Naive thymus-derived CD4-positive, alpha-beta T cell (primary cell): ENCODE data around the gene XAGE5. TPM values are rescaled to one million over a fixed set of nuclear protein-coding genes. Genes with fewer than 3 reads are reported as not detected.
"Not testable (repeated sequence)": the region's sequence is repeated elsewhere in the genome, so short reads cannot be mapped to it uniquely, and the experiment has no call there.

Experiments
- ATAC-seq: fragments of 150-1000 bp; cut with Tn5 transposase; 2 replicates; pipeline ENCODE4 v1.10.0; 2021; ENCODE audit warnings: mild to moderate bottlenecking, moderate library complexity
- CTCF ChIA-PET: fragments of 350-600 bp; sonication (Branson Sonifier 250); formaldehyde crosslinking; loops from one replicate; lab custom pipeline; 2021; ENCODE audit warnings: antibody characterized with exemption; lab: Charles Lee
- POLR2A ChIA-PET: fragments of 350-600 bp; sonication (Branson Sonifier 250); formaldehyde crosslinking; loops from one replicate; lab custom pipeline; 2021; ENCODE audit warnings: antibody characterized with exemption, inconsistent platforms; lab: Charles Lee
- DNase-seq, 9 donors: peaks; one replicate each; pipeline versions ENCODE4 v3.0.0 to v3.0.0-alpha.2; 2020 to 2022; ENCODE audit warnings: mixed read lengths in 1 of 9
- H3K27ac ChIP-seq: one replicate; pipeline ENCODE4 v1.7.0; 2013; ENCODE audit warnings: mild to moderate bottlenecking, low read depth, low read length, moderate library complexity
- H3K27me3 ChIP-seq, 2 donors: one replicate each; pipeline ENCODE4 v1.7.0; 2013; ENCODE audit warnings: low read length in 2 of 2, mild to moderate bottlenecking in 2 of 2, moderate library complexity in 2 of 2; ENCODE audit not compliant: control insufficient read depth in 2 of 2, insufficient read depth in 2 of 2
- H3K36me3 ChIP-seq, 3 experiments: 1 replicate in 2 of 3; 2 replicates in 1 of 3; pipeline ENCODE4 v1.7.0; 2013; ENCODE audit warnings: low read length in 3 of 3, mild to moderate bottlenecking in 3 of 3, moderate library complexity in 1 of 3; ENCODE audit not compliant: insufficient read depth in 3 of 3, control insufficient read depth in 2 of 3
- H3K4me1 ChIP-seq, 2 donors: one replicate each; pipeline ENCODE4 v1.7.0; 2013; ENCODE audit warnings: low read length in 2 of 2, mild to moderate bottlenecking in 2 of 2, moderate library complexity in 1 of 2; ENCODE audit not compliant: control insufficient read depth in 2 of 2, insufficient read depth in 2 of 2
- H3K4me3 ChIP-seq: 2 replicates; pipeline ENCODE4 v1.7.0; 2013; ENCODE audit warnings: mild to moderate bottlenecking, low read length
- H3K9me3 ChIP-seq, 3 experiments: 1 replicate in 2 of 3; 2 replicates in 1 of 3; pipeline ENCODE4 v1.7.0; 2013; ENCODE audit warnings: low read length in 3 of 3; ENCODE audit not compliant: control insufficient read depth in 2 of 3
- H3K27ac Mint-ChIP-seq, 9 donors: one replicate each; pipeline ENCODE4 v1.8.0; 2020 to 2022; ENCODE audit warnings: mixed read lengths in 9 of 9, mild to moderate bottlenecking in 8 of 9, moderate library complexity in 5 of 9, inconsistent platforms in 2 of 9
- H3K27me3 Mint-ChIP-seq, 5 donors: one replicate each; pipeline ENCODE4 v1.8.0; 2021 to 2022; ENCODE audit warnings: mixed read lengths in 5 of 5, mild to moderate bottlenecking in 1 of 5
- H3K36me3 Mint-ChIP-seq, 5 donors: one replicate each; pipeline ENCODE4 v1.8.0; 2020 to 2022; ENCODE audit warnings: mixed read lengths in 5 of 5, mild to moderate bottlenecking in 3 of 5, inconsistent platforms in 1 of 5
- H3K4me1 Mint-ChIP-seq, 7 donors: one replicate each; pipeline ENCODE4 v1.8.0; 2020 to 2022; ENCODE audit warnings: mixed read lengths in 7 of 7, mild to moderate bottlenecking in 3 of 7, inconsistent platforms in 1 of 7
- H3K4me3 Mint-ChIP-seq, 10 donors: one replicate each; pipeline ENCODE4 v1.8.0; 2020 to 2022; ENCODE audit warnings: mild to moderate bottlenecking in 10 of 10, mixed read lengths in 10 of 10, moderate library complexity in 6 of 10, inconsistent platforms in 2 of 10
- H3K9me3 Mint-ChIP-seq, 11 donors: one replicate each; pipeline ENCODE4 v1.8.0; 2020 to 2022; ENCODE audit warnings: mixed read lengths in 11 of 11, mild to moderate bottlenecking in 4 of 11, inconsistent platforms in 1 of 11, moderate library complexity in 1 of 11
- intact Hi-C, 2 donors: fragments of 100-400 bp; cut with micrococcal nuclease; formaldehyde crosslinking; loops; one replicate each; pipeline ENCODE4 v1.15.1; 2023
- polyA plus RNA-seq, 2 donors: library from polyadenylated mRNA; unstranded; fragments of 300-500 nt; fragmentation: Illumina TruSeq; gene quantifications; one replicate each; pipeline ENCODE4 v1.2.3, GENCODE V29; 2021
- total RNA-seq, 6 experiments: library from RNA in 5 of 6; stranded (reverse) in 5 of 6; gene quantifications; 1 replicate in 5 of 6; 2 replicates in 1 of 6; pipeline ENCODE4 v1.2.3 and lab custom pipeline; 2021 to 2026

Gene XAGE5
- total and polyA plus RNA-seq, 7 experiments from 2014 or later, result not detected

DNA sequence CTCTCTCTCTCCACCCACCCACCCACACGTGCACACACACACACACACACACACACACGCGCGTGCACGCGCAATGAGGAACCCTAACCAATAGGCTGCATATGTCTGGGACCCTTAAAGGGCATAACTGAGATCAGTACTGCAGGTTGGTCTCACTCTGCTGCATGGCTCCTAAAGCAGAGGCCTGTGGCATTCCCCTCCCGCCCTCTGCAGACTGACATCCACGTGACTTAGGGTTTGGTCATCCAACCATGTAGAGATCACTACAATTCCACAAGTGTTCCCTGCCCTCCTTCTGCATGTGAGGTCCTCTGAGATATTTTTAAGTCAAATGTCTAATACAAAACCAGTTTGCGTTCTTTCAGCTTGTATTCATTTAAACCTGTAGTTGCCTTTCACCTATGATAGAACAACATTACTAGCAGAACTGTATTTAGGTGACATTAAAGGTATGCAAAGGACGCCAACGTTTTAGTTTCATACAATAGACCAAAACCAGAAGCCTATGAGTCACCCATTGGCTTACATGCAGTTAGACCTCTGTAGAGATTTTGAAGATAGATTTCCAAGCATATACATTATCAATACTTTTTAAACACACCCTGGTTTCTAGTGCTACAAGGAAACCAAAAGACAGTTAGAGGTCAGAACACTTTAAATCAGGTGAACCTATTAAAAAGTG, 10.1 kb downstream of the XAGE5 start:
- ATAC-seq, result no peak
- no peaks in the 10 kb centered on the region for H3K9me3 ChIP-seq
- H3K4me1 ChIP-seq, result no peaks in the 10 kb centered on the region
- Mint-ChIP-seq H3K9me3 (no peaks in the 10 kb centered on the region), H3K27ac (peak overlapping the region in 1 of 9 donors; percentile 52), H3K27me3 (peaks cover 0 to 4% (median 0%) of the 10 kb centered on the region in 5 donors), H3K4me1 (peaks cover 0 to 2% (median 0%) of the 10 kb centered on the region in 7 donors), H3K4me3 (no peak overlapping the region), H3K36me3 (no peaks in the 10 kb centered on the region)
- intact Hi-C loops, result no loop called here
- H3K27me3 ChIP-seq, result no peaks in the 10 kb centered on the region
- H3K36me3 ChIP-seq, result no peaks in the 10 kb centered on the region
- ChIA-PET POLR2A (no interaction called here), CTCF (no interaction called here)
- no peak overlapping the region for H3K4me3 ChIP-seq
- DNase-seq, result no peak
- H3K27ac ChIP-seq, result no peak overlapping the region

DNA sequence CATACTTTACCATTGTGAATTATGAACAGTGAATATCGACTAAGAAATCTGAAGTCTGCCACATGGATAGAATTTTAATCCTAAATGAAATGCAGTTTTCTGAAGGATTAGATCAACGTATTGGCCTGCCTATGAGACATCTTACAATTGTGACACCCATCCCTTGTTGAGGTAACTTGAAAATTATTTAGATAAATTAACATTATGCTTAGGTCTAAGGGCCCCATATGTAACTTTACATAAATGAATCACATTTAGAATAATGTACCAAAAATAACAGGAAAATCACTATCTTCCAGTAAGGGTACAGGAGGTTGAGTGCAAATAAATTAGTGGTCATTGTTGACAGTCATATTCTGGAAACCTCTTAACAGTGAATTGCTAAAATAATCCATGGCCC, 13.5 kb downstream of the XAGE5 start:
- H3K27me3 Mint-ChIP-seq, result no peaks in the 10 kb centered on the region
- H3K4me3 ChIP-seq, result no peak overlapping the region
- ATAC-seq (no peak), DNase-seq (no peak)
- no peak overlapping the region for H3K27ac Mint-ChIP-seq
- H3K9me3 ChIP-seq, result no peaks in the 10 kb centered on the region
- no peak overlapping the region for H3K27ac ChIP-seq
- intact Hi-C loops, result no loop called here
- no peaks in the 10 kb centered on the region for H3K27me3 ChIP-seq
- no peaks in the 10 kb centered on the region for H3K36me3 Mint-ChIP-seq
- no peaks in the 10 kb centered on the region for H3K4me1 ChIP-seq
- no peak overlapping the region for H3K4me3 Mint-ChIP-seq
- H3K4me1 Mint-ChIP-seq, result peaks cover 0 to 2% (median 0%) of the 10 kb centered on the region in 7 donors
- CTCF ChIA-PET, result no interaction called here
- POLR2A ChIA-PET, result no interaction called here
- no peaks in the 10 kb centered on the region for H3K9me3 Mint-ChIP-seq
- H3K36me3 ChIP-seq, result no peaks in the 10 kb centered on the region

DNA sequence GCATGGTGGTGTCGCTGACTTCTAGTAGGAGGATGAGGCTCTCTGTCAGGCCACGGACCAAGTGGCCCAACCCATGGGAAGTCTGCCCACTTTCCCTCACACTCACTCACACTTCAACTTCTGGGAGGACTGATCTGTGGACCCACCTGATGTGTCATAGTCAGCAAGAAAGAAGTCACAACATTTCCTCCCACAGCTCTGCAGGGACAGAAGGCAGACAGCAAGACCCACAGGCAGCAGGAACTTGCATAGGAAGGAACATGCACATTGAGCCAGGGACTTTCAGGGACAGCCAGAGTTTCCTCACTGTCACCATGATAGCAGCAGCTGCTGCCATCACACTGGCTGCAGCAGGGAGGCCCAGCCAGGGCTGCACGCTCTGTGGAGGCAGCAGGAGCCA, 19.5 kb downstream of the XAGE5 start:
- Histone ChIP-seq H3K36me3 (no peaks in the 10 kb centered on the region), H3K4me1 (no peaks in the 10 kb centered on the region), H3K27ac (no peak overlapping the region), H3K27me3 (no peaks in the 10 kb centered on the region), H3K9me3 (no peaks in the 10 kb centered on the region), H3K4me3 (no peak overlapping the region)
- ChIA-PET POLR2A (no interaction called here), CTCF (no interaction called here)
- no peak for DNase-seq
- no peaks in the 10 kb centered on the region for H3K9me3 Mint-ChIP-seq
- ATAC-seq, result no peak
- intact Hi-C loops, result no loop called here
- no peak overlapping the region for H3K4me3 Mint-ChIP-seq
- no peak overlapping the region for H3K27ac Mint-ChIP-seq
- no peaks in the 10 kb centered on the region for H3K4me1 Mint-ChIP-seq
- H3K27me3 Mint-ChIP-seq, result no peaks in the 10 kb centered on the region
- no peaks in the 10 kb centered on the region for H3K36me3 Mint-ChIP-seq

DNA sequence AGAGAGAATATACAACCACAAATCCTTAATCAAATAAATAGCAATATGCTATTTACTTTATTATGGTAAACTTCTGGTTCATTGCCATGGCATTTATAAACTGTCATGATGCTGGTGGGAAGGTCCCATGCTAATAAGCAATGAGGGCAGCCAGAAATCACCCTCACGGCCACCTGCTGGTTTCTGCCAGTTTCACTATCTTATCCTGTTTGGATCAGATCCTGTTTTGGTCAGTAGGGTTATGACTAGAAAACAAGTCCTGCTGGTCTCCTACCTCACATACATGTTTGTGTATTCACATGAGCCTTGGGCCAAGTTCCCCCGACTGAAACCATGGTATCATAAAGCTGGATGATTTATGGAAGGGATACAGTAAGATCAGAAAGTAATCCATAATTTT, 28.1 kb downstream of the XAGE5 start:
- no peaks in the 10 kb centered on the region for H3K9me3 ChIP-seq
- H3K27ac ChIP-seq, result no peak overlapping the region
- no peak overlapping the region for H3K4me3 ChIP-seq
- Mint-ChIP-seq H3K27me3 (peaks cover 0 to 3% (median 0%) of the 10 kb centered on the region in 5 donors), H3K4me3 (no peak overlapping the region), H3K9me3 (peaks cover 0 to 2% (median 0%) of the 10 kb centered on the region in 11 donors), H3K36me3 (no peaks in the 10 kb centered on the region), H3K4me1 (no peaks in the 10 kb centered on the region), H3K27ac (no peak overlapping the region)
- no peak for ATAC-seq
- H3K36me3 ChIP-seq, result no peaks in the 10 kb centered on the region
- intact Hi-C loops, result no loop called here
- POLR2A ChIA-PET, result no interaction called here
- H3K27me3 ChIP-seq, result no peaks in the 10 kb centered on the region
- DNase-seq, result no peak
- CTCF ChIA-PET, result no interaction called here
- no peaks in the 10 kb centered on the region for H3K4me1 ChIP-seq

- H3K4me3 Mint-ChIP-seq, H3K27ac ChIP-seq, CTCF ChIA-PET, ATAC-seq, H3K27ac Mint-ChIP-seq, H3K4me1 Mint-ChIP-seq, H3K36me3 ChIP-seq, intact Hi-C loops, H3K27me3 ChIP-seq, H3K4me1 ChIP-seq, H3K36me3 Mint-ChIP-seq, H3K4me3 ChIP-seq, POLR2A ChIA-PET, H3K9me3 ChIP-seq, H3K27me3 Mint-ChIP-seq, H3K9me3 Mint-ChIP-seq, DNase-seq: not testable (repeated sequence)
Measured at GRCh38 chrX:52843619-52844018, 32.5 kb downstream of the XAGE5 start.

GRCh38 chrX:52852110-52852860, 41.2 kb downstream of the XAGE5 start:
- CTCF ChIA-PET, result no interaction called here
- Histone ChIP-seq H3K27ac (no peak overlapping the region), H3K4me3 (no peak overlapping the region), H3K36me3 (no peaks in the 10 kb centered on the region), H3K27me3 (no peaks in the 10 kb centered on the region), H3K9me3 (no peaks in the 10 kb centered on the region), H3K4me1 (no peaks in the 10 kb centered on the region)
- Mint-ChIP-seq H3K27ac (no peak overlapping the region), H3K4me1 (no peaks in the 10 kb centered on the region), H3K36me3 (no peaks in the 10 kb centered on the region), H3K27me3 (peaks cover 0 to 16% (median 7%) of the 10 kb centered on the region in 5 donors), H3K9me3 (peaks cover 0 to 2% (median 0%) of the 10 kb centered on the region in 11 donors), H3K4me3 (no peak overlapping the region)
- ATAC-seq, result no peak
- intact Hi-C loops, result no loop called here
- POLR2A ChIA-PET, result no interaction called here
- no peak for DNase-seq
